ENCODE measurements around the gene MRPL37.

- TF ChIP-seq CTCF (conservative IDR thresholded peaks at IDR 0.05; ENCODE audit: low read length) (no peak), EZH2phosphoT487 (IDR thresholded peaks at IDR 0.05; ENCODE audit: borderline replicate concordance, low read depth, low read length) (no peak)
Measured at GRCh38 chr1:54247863-54248515, 48.0 kb downstream of the MRPL37 start.

All from OCI-LY7 (cell line).